ENCODE measurements around the gene TSPO.

TSPO gene

GRCh38 chr22:43202326-43202725 lies 51.0 kb downstream of the TSPO start:
- DNase-seq (ENCODE audit: low spot score) = no peak

GRCh38 chr22:43202756-43203410 lies 51.5 kb downstream of the TSPO start:
- no peak for DNase-seq (ENCODE audit: low spot score)

DNA sequence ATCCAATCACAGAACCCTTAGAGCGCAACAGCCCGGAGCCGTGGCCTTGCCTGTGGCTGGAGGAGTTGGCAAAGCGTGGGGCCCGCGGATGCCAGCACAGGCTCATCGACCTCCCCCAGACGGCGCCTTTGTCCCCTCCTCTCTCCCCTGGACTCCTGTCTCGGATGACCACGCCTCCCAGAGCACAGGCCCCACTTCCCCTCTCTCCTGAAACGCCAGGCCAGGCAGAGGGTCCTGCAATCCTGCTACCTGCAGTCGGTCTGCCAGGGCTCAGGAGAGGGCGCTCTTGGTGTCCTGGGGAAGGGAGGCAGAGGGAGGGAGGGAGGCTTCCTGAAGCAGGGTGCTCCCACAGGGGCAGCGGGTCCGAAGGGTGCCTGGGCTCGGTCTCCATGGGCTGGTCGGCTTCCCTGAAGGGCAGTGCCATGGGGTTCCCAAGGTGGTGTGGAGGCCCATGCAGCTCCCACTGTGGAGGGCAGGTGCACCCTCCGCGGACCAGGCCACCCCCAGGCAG lies 52.2 kb downstream of the TSPO start:
- DNase-seq (ENCODE audit: low spot score) = no peak

DNA sequence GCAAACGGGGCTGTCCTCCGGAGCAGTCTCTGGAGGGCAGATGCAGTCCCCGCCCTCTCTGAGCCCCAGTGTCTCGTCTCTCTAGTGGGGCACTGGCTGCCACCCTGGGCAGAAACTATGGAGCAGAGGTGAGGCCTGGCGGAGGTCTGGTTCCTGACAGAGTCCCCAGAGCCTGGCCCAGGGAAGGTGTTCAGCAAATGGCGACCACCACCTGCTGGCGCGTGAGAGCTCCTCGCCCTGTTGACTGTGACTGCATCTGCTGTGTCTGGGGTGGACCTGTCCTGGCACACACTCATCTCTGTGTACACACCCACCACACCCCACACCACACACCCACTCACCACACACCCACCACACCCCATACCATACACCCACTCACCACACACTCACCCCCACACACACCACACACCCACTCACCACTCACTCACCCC lies 53.9 kb downstream of the TSPO start:
- no peak for DNase-seq (ENCODE audit: low spot score)

- DNase-seq (ENCODE audit: low spot score) = no peak
Observed at GRCh38 chr22:43205748-43206508, 54.6 kb downstream of the TSPO start.

- no peak for DNase-seq (ENCODE audit: low spot score)
Observed at GRCh38 chr22:43206509-43207161, 55.3 kb downstream of the TSPO start.

DNA sequence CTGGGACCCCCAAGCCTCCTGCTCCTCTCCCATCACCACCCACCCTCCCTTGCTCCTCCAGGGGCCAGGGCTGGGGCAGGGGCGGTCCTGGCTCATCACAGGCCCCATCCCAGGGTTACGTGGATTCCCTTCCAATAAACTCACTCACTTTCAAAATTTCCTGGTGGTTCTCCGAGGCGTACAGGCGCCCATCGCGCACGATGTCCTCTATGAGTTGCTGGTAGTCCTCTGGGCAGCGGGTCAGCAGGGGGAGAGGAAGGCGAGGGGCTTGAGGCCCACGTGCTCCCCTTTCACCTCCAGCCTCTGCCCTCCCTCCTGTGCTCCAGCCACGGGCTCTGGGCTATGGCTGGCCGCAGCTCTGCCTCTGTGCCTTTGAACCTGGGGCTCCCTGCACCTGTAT lies 56.0 kb downstream of the TSPO start:
- DNase-seq (ENCODE audit: low spot score) = no peak

DNA sequence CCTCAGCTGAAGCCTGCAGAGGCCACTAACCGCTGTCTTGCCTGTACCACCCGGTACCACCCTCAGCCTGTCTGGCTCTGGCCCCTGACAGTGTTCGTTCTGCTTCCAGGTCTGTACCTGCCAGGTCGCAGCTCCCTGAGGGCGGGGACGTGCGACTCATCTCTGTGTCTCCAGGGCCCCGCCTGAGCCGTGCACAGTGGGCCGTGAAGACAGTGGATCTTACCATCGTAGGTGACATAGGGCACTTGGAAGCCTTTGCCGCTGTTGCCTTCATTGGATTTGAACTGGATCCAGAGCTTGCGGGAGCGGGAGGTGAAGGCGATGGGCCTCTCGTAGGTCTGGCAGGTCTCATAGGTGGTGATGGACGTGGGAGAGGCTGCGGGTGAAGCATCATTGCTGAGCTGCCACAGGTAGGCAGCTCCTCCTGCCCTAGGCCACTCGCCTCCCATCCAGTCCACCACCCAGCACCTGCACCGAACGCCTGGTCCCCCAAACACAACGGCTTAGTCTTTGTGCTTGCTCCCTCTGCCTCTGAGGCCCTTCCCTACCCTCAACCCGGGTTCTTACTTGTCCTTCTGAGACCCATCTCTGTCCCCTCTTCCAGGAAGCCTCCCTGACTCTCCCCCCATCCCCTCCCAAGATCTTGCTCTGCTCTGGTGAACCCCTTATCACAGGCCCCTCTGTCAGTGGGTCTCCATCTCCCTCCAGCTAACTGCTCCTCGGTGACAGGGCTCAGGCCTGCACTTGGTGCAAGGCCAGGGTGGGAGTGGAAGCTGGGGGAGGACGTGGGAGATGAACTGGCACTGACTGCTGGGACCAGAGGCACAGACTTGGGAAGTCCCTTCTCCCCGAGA lies 56.7 kb downstream of the TSPO start:
- no peak for DNase-seq (ENCODE audit: low spot score)

GRCh38 chr22:43208703-43209522 lies 57.6 kb downstream of the TSPO start:
- no peak for DNase-seq (ENCODE audit: low spot score)

- no peak for DNase-seq (ENCODE audit: low spot score)
Observed at GRCh38 chr22:43209523-43209890, 58.1 kb downstream of the TSPO start.

- DNase-seq (ENCODE audit: low spot score) = no peak
Observed at GRCh38 chr22:43209971-43210370, 58.6 kb downstream of the TSPO start.

DNA sequence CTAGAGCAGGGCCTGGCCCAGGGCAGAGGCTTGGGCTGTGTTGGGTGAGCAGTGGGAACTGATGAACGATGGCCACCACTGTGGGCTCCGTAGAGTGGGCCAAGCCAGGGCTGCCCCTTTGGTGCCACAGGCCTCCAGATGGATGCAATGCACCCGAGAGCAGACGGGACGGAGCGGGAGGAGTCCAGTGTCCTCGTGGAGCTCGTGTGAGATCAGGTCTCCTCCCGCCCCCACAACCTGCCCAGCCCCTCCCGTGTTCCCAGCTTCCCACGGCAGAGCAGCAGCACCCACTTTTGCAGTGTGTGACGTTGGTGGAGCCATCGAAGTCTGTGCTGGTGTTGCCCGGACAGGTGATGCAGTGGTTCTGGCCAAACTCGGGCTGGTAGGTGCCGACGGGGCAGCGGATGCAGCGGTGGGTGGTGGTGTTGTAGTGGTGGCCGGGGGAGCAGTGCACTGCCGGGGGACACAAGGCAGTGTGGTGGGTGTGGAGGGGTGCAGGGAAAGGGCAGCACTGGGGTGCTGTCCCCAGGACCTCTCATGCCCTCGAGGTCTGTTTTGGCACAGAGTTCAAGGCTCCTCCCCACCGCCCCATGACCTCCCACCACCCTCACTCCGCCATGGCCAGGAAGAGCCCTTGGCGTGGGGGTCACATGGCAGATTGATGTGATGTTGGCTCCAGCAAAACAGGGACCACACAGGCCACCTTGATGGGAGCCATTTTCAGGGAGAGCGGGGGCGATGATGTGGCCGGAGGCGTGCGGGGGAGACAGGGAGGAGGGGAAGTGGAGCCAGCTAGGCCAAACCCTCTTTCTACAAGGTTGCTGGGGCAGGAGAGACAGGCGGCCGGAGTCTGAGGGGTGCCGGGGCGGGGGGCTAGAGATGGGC lies 59.5 kb downstream of the TSPO start:
- DNase-seq (ENCODE audit: low spot score) = no peak

- no peak for DNase-seq (ENCODE audit: low spot score)
Observed at GRCh38 chr22:43211941-43212433, 60.6 kb downstream of the TSPO start.

- no peak for DNase-seq (ENCODE audit: low spot score)
Observed at GRCh38 chr22:43212434-43212952, 61.1 kb downstream of the TSPO start.

Data from left forelimb (tissue), 1 donor.